GM19193 (cell line): ENCODE measurements around the gene PCDHB13.

ENCODE experiments used
- POLR2A ChIP-seq: IDR thresholded peaks from 4 replicates; pipeline ENCODE4 v1.6.1; 2011; ENCODE audit not compliant: insufficient read depth, insufficient read length; ENCODE audit errors: extremely low read depth

The PCDHB13 gene

DNA sequence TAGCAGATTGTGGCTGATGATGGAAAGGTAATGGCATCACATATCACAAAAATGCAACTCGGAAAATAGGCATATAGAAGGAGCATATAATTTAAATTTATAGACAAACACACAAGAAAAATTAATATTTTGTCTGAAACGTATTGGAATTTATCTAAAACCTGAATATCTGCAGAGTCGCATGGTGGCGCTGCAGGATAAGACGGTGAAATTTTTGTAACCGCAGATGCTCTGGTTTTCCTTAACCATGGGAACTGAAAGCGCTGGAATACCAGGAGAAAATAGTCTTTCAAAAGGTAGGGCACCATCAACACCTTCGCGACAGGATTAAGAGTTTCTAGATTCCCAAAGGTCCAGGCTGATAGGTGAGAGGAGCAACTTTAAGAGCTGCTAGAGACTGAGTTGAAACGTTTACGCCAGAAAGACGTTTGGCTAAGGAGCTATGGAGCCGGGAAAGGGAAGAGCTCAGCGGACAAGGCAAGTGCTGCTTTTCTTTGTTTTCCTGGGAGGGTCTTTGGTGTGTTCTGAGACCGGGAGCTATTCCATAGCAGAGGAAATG, 20.5 kb downstream of the PCDHB13 start:
- no peak for TF ChIP-seq POLR2A

DNA sequence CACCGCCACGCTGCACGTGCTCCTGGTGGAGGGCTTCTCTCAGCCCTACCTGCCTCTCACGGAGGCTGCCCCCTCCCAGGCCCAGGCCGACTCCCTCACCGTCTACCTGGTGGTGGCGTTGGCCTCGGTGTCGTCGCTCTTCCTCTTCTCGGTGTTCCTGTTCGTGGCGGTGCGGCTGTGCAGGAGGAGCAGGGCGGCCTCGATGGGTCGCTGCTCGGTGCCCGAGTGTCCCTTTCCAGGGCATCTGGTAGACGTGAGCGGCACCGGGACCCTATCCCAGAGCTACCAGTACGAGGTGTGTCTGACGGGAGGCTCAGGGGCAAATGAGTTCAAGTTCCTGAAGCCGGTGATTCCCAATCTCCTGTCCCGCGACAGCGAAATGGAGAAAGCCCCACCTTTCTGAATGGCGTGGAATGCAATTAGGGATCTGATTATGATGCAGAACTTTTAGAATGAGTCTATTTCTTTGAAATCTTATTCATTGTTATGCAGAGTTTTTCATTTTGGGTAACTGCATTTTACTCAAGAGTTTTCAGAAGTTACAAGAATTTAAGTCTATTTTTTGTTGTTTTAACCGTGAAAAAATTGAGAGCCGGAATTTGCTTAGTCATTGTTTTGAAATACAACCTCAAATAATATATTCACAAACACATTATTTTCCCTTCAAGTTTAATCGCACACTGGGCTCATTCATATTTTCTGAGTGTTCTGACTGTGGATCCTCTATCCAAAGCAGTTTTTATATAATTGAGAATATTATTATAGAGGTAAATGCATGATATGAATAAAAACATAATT, 23.0 kb downstream of the PCDHB13 start:
- TF ChIP-seq POLR2A, result no peak

DNA sequence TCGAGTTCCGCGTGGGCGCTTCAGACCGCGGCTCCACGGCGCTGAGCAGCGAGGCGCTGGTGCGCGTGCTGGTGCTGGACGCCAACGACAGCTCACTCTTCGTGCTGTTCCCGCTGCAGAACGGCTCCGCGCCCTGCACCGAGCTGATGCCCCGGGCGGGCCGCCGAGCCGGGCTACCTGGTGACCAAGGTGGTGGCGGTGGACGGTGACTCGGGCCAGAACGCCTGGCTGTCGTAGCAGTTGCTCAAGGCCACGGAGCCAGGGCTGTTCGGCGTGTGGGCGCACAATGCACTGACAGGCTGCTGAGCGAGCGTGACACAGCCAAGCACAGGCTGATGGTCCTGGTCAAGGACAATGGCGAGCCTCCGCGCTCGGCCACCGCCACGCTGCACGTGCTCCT, 27.8 kb downstream of the PCDHB13 start:
- TF ChIP-seq POLR2A, result no peak

DNA sequence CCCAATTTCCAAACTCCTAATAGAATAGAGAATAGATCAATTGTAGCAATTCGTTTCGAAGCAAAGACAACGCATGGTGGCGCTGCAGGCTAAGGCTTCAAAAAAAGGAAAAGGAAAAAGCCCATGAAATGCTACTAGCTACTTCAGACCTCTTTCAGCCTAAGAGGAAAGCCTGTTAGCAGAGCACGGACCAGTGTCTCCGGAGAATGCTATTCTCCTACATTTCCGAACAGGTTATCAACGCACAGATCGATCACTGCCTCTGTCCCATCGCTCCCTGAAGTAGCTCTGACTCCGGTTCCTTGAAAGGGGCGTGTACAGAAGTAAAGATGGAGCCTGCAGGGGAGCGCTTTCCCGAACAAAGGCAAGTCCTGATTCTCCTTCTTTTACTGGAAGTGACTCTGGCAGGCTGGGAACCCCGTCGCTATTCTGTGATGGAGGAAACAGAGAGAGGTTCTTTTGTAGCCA, 31.6 kb downstream of the PCDHB13 start, which contains the start of gene PCDHB15:
PCDHB15 (plus strand) TSS at position 146 of the 468 bp plus-strand sequence; CDS start at position 330, 184 bp downstream.
- no peak for TF ChIP-seq POLR2A

DNA sequence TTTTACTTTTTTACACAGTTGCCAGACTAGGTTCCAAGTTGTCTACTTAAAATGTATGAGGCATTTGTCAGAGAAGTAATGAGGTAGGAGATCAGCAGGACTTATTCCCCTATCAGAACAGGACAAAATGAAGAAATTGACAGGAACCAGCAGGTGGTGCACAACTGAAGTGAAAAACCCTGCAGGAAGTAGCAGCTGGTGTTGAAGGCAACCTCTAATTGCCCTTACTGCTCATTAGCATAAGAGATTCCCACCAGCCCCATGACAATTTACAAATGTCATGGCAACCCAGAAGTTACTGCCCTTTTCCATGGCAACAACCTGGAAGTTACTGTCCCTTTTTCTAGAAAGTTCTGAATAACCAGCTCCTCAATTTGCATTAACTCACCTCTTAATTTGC, 36.9 kb downstream of the PCDHB13 start:
- no peak for TF ChIP-seq POLR2A

DNA sequence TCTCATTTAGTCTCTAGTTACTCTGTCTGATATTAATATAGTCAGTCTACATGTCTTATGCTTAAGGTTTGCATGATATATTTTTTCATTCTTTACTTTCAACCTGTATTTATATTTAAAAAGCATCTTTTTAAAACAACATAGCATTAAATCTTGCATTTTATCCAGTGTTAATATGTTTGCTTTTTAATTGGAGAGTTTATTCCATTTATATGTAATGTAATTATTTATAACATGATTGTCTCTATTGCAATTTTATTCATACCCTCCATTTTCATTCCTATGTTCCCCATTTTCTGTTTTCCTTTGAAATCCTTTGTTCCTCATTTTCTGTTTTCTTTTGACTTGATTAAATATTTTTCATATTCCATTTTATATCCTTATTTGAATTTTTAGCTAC, 44.7 kb downstream of the PCDHB13 start:
- no peak for TF ChIP-seq POLR2A

DNA sequence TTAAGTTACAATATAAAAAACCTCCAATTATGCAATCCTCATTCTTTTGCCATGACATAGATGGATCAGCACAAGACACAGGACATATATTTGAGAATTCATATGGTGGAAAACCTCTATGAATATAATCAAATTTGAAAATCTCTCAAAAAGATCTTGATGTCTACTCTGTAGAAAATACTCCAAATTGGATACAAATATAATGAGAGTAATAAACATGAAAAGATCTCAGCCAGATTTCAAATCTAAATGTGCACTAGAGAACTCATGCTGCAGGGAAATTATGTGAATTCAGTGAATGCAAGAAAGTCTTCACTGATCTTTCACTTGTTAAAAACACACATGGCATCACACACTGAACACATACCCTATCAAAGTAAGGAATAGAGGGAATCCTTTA, 45.2 kb downstream of the PCDHB13 start:
- TF ChIP-seq POLR2A, result no peak

DNA sequence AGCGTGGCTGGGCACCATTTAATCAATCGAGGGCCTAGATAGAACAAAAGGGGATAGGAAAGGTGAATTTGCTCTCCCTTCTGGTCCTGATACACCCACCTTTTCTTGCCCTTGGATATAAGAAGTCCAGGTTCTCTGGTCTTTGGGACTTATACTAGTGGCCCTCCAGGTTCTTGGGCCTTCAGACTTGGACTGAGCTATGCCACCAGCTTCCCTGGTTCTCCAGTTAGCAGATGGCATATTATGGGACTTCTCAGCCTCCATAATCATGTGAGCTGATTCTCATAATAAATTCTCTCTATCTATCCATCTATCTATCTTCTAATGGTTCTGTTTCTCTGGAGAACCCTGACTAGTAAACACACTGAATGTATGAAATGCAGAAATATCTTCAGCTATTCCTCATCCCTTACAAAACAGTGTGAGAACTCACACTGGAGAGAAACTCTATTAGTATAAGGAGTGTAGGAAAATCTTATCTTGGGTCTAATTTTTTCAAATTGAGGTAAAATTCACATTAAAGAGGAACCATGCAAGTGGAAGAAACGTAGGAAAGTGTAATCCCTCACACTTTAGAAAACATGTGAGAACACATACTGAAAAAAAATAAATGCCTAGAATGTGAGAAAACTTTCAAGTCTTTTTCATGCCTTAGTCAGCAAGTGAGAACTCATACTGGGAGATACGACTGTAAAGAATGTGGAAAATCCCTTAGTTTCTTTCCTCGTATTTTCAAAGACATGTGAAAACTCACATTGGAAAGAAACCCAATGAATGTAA, 46.9 kb downstream of the PCDHB13 start:
- no peak for TF ChIP-seq POLR2A

DNA sequence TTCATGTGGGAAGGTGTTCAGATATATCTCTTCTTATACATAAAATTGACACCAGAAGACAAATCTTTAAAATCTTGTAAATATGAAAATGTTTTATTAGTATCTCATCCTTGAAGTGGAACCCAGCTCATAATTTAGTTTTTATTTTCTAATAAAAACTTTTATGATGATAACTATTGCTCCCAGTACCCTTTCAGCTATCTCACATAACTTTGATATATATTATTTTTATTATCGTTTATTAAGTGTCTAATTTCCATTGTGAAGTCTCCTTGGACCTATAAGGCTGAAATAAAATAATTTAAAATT, 47.5 kb downstream of the PCDHB13 start:
- no peak for TF ChIP-seq POLR2A
